Gastroesophageal sphincter (tissue), 4 donors: Measurements from ENCODE around the gene DNAJC5G. TPM values are rescaled to one million over a fixed set of nuclear protein-coding genes. Genes with fewer than 3 reads are reported as not detected.

Source experiments
- ATAC-seq: fragments of 150-250 bp; one replicate; pipeline ENCODE4 v1.9.1; 2016; ENCODE audit warnings: mild to moderate bottlenecking, moderate library complexity
- H3K27ac ChIP-seq, 4 donors: fragments of 200-600 bp; sonication (generic) in 3 of 4; 1 replicate in 3 of 4; 2 replicates in 1 of 4; pipeline ENCODE4 v1.5.1; 2016 to 2019
- H3K27me3 ChIP-seq: fragments of 200-600 bp; sonication (generic); one replicate; pipeline ENCODE4 v1.5.1; 2019
- H3K36me3 ChIP-seq, 2 donors: fragments of 200-600 bp; sonication (generic); one replicate each; pipeline ENCODE4 v1.5.1; 2019; ENCODE audit warnings: control low read depth in 1 of 2
- H3K4me1 ChIP-seq, 3 donors: fragments of 200-600 bp; sonication (generic); 1 replicate in 2 of 3; 2 replicates in 1 of 3; pipeline ENCODE4 v1.5.1; 2016 to 2019; ENCODE audit warnings: control low read depth in 2 of 3
- H3K4me3 ChIP-seq, 2 donors: fragments of 200-600 bp; sonication (generic); one replicate each; pipeline ENCODE4 v1.5.1; 2019; ENCODE audit warnings: mild to moderate bottlenecking in 1 of 2, moderate library complexity in 1 of 2
- H3K9me3 ChIP-seq, 3 donors: fragments of 200-600 bp; sonication (generic); one replicate each; pipeline ENCODE4 v1.5.1; 2017 to 2019; ENCODE audit warnings: control low read depth in 2 of 3
- CTCF ChIP-seq, 4 experiments: fragments of 200-600 bp in 2 of 4; fragments of 450-650 bp in 2 of 4; sonication (generic) in 1 of 4; IDR thresholded peaks; one replicate each; pipeline ENCODE4 v1.5.1; 2017 to 2019; ENCODE audit warnings: antibody characterized with exemption in 4 of 4, mild to moderate bottlenecking in 2 of 4, moderate library complexity in 2 of 4
- EP300 ChIP-seq: sonication (generic); formaldehyde crosslinking; IDR thresholded peaks from one replicate; pipeline ENCODE4 v1.6.1; 2017; ENCODE audit warnings: antibody characterized with exemption, mild to moderate bottlenecking
- POLR2A ChIP-seq, 2 donors: fragments of 450-650 bp; IDR thresholded peaks; one replicate each; pipeline ENCODE4 v1.6.1; 2017; ENCODE audit warnings: antibody characterized with exemption in 2 of 2, mild to moderate bottlenecking in 2 of 2, moderate library complexity in 1 of 2
- POLR2AphosphoS5 ChIP-seq: sonication (generic); formaldehyde crosslinking; IDR thresholded peaks from one replicate; pipeline ENCODE4 v1.6.1; 2017; ENCODE audit warnings: antibody characterized with exemption
- WGBS, 2 donors: methylation state at CpG; one replicate each; pipeline ENCODE4 v1.1.5; 2018; ENCODE audit warnings: low coverage in 1 of 2; 5-methylcytosine and 5-hydroxymethylcytosine counted together
- total RNA-seq, 4 donors: library from RNA; depleted of rRNA; stranded (reverse); fragments of >200 nt; gene quantifications; one replicate each; pipeline ENCODE4 v1.1.0, GENCODE V29; 2016

The DNAJC5G gene
- total RNA-seq, 4 donors from 2014 or later, result not detected

DNA sequence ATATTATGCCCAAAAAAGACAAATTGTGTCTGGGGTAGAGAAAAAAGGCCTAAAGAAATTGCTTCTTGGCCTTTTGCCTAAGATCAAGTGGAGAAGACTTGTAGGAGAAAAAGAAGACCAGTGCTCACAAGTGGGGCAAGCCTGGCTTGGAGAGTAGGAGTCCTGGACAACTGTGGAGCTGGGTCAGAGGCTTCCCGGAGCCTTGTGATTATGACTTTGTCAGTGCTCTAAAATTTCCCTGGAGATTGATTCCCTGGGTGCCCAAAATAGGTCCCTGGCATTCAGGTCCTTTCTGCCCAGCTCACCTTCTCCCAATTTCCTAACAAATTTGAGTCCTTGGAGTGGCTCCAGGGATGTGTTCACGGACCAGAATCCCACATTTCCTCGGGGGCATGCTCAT lies 6.2 kb downstream of the DNAJC5G start:
- TF ChIP-seq POLR2A (IDR thresholded peaks at IDR 0.05) (no peak), POLR2AphosphoS5 (no peak), CTCF (IDR thresholded peaks at IDR 0.05) (no peak), EP300 (no peak)

DNA sequence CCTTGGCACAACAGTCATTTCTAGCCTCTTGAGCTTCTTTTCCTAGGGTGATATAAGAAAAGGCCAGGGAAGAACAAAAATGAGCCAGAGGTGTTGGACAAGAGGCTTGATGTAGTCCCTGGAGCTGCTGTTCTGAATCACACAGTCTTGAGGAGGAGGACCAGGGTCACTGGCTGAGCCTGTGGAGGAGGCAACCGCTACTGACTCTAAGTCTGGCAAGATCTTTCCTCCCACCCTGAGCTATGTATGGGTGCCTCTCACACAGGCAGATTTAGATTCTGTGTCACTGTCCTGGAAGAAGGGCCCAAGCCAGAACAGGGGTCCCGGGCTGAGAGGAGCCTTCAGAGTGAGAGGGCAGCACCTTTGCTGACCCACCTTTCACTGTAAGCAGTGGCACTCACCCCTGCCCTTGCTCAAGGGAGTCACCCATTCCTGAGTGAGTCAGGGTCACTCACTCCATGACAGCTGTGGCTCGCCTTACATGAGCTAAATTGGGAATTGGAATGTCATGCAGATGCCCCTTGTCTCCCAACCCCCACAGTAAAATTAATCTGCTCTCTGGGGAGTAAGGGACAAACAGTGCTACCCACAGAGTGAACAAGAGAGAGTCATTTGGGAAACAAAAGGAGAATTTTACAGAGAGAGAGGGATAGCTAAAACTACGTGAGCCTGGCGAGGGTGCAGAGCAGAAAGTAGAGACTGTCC lies 6.8 kb downstream of the DNAJC5G start, which contains the start of gene TRIM54:
TSS of gene TRIM54 (plus strand) at position 575 of the 705 bp plus-strand sequence. CDS start 303 bp downstream, outside the sequence.
- H3K27me3 ChIP-seq, result peaks cover 44% of the 10 kb centered on the region
- H3K27ac ChIP-seq, result no peak within 1 kb of the TSS
- H3K4me3 ChIP-seq, result no peak within 1 kb of the TSS
- 46 to 50% methylated on average over 2 to 3 of the region's 5 CpGs for WGBS, 2 donors
- no peaks in the 10 kb centered on the region for H3K36me3 ChIP-seq
- no peak for TF ChIP-seq CTCF (IDR thresholded peaks at IDR 0.05)
- no peak for TF ChIP-seq EP300
- TF ChIP-seq POLR2AphosphoS5, result no peak
- no peak for TF ChIP-seq POLR2A (IDR thresholded peaks at IDR 0.05)
- H3K9me3 ChIP-seq, result no peaks in the 10 kb centered on the region
- ATAC-seq, result no peak
- peaks cover 0 to 6% (median 0%) of the 10 kb centered on the region in 3 donors for H3K4me1 ChIP-seq

More for the DNA sequence above, 6.2 kb downstream of the DNAJC5G start:
- H3K9me3 ChIP-seq, result no peaks in the 10 kb centered on the region
- 70 to 77% methylated on average over 2 to 3 of the region's 3 CpGs for WGBS, 2 donors
- H3K4me3 ChIP-seq, result no peak overlapping the region
- H3K4me1 ChIP-seq, result peaks cover 0 to 6% (median 0%) of the 10 kb centered on the region in 3 donors
- H3K27me3 ChIP-seq, result peaks cover 47% of the 10 kb centered on the region
- ATAC-seq, result no peak
- no peak overlapping the region for H3K27ac ChIP-seq
- no peaks in the 10 kb centered on the region for H3K36me3 ChIP-seq

DNA sequence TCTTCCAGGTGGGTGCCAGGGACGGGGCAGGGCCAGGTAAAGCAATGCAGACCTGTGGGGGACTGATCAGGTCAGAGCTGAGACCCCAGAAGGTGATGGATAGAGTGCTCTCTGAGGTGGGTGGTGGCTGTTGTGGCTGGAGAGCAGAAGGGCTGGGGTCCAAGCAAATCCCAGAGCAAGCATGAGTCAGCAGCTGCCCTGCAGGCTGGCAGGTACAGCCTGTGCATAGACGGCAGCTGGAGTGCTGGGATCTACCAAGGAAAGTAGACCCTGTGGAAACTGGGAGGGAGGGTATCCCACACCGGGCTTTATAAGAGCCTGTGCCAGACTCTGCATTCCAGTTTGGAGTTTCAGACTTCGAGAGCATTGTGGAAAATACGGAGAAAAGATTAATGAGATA lies 7.7 kb downstream of the DNAJC5G start:
- no peak overlapping the region for H3K27ac ChIP-seq
- no peak for ATAC-seq

DNA sequence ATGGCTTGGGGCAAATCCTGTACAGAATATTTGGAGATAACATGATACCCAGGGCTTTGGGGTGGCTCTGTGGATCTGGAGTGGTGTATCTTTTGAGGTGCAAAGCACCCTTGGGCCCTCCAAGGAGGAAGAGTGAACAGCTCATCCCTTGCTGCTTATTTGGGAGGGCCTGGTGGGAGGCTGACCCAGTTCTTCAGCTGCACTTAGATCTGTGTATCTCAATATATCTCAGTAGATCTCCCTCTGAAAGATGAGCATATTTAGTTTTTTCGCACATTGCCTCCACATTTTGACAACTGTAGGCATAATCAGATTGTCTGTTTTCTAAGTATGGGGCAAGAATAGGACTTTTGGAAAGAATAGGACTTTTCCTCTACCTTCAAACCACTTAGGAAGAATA lies 9.8 kb downstream of the DNAJC5G start:
- Histone ChIP-seq H3K4me3 (no peak overlapping the region), H3K27me3 (peaks cover 47% of the 10 kb centered on the region), H3K9me3 (no peaks in the 10 kb centered on the region), H3K27ac (no peak overlapping the region), H3K4me1 (peaks cover 0 to 3% (median 0%) of the 10 kb centered on the region in 3 donors), H3K36me3 (no peaks in the 10 kb centered on the region)
- TF ChIP-seq EP300 (no peak), CTCF (IDR thresholded peaks at IDR 0.05) (no peak), POLR2AphosphoS5 (no peak), POLR2A (IDR thresholded peaks at IDR 0.05) (no peak)
- no peak for ATAC-seq
- WGBS, 2 donors, result 88 to 94% methylated on average over 1 of the region's 1 CpG

More for the DNA sequence above, 7.7 kb downstream of the DNAJC5G start:
- Histone ChIP-seq H3K4me1 (peaks cover 0 to 6% (median 0%) of the 10 kb centered on the region in 3 donors), H3K36me3 (no peaks in the 10 kb centered on the region), H3K4me3 (no peak overlapping the region), H3K9me3 (no peaks in the 10 kb centered on the region), H3K27me3 (peaks cover 40% of the 10 kb centered on the region)
- 22 to 30% methylated on average over 4 of the region's 5 CpGs for WGBS, 2 donors
- no peak for TF ChIP-seq EP300
- TF ChIP-seq POLR2AphosphoS5, result no peak
- no peak for TF ChIP-seq POLR2A (IDR thresholded peaks at IDR 0.05)
- no peak for TF ChIP-seq CTCF (IDR thresholded peaks at IDR 0.05)

- no peak overlapping the region for H3K4me3 ChIP-seq
- no peaks in the 10 kb centered on the region for H3K9me3 ChIP-seq
- no peak overlapping the region for H3K27ac ChIP-seq
- H3K27me3 ChIP-seq, result peaks cover 52% of the 10 kb centered on the region
- H3K36me3 ChIP-seq, result no peaks in the 10 kb centered on the region
- H3K4me1 ChIP-seq, result no peaks in the 10 kb centered on the region
- ATAC-seq, result no peak
- WGBS, 2 donors, result 60 to 71% methylated on average over 6 of the region's 6 CpGs
- TF ChIP-seq CTCF (IDR thresholded peaks at IDR 0.05), result no peak
Observed at GRCh38 chr2:27285481-27285880, 10.2 kb downstream of the DNAJC5G start.
